ENCODE measurements around the gene FRMD4A. TPM values are rescaled to one million over a fixed set of nuclear protein-coding genes. Genes with fewer than 3 reads are reported as not detected.
"Not testable (repeated sequence)": the region's sequence is repeated elsewhere in the genome, so short reads cannot be mapped to it uniquely, and the experiment has no call there.

Gene FRMD4A
- total RNA-seq, 2 donors from 2014 or later, result 8.6 to 10.2 TPM

GRCh38 chr10:13834581-13835286 lies 496.0 kb downstream of the FRMD4A start:
- Histone ChIP-seq H3K36me3 (no peaks in the 10 kb centered on the region), H3K27ac (no peak overlapping the region), H3K9ac (ENCODE audit: low read depth in 2 of 2, low read length in 2 of 2) (no peak overlapping the region), H3K4me1 (no peaks in the 10 kb centered on the region), H3K9me3 (no peaks in the 10 kb centered on the region), H3K27me3 (no peaks in the 10 kb centered on the region), H3K4me3 (no peak overlapping the region)
- intact Hi-C loops (cut with DNase I), result no loop called here
- no peak for DNase-seq
- TF ChIP-seq CTCF (IDR thresholded peaks at IDR 0.05), result no peak

- H3K27me3 ChIP-seq, result no peaks in the 10 kb centered on the region
- DNase-seq, result no peak
- no peak overlapping the region for H3K27ac ChIP-seq
- no peaks in the 10 kb centered on the region for H3K4me1 ChIP-seq
- no peaks in the 10 kb centered on the region for H3K9me3 ChIP-seq
- intact Hi-C loops (cut with DNase I), result no loop called here
- H3K9ac ChIP-seq (ENCODE audit: low read depth in 2 of 2, low read length in 2 of 2), result no peak overlapping the region
- no peak overlapping the region for H3K4me3 ChIP-seq
- no peak for TF ChIP-seq CTCF (IDR thresholded peaks at IDR 0.05)
- no peaks in the 10 kb centered on the region for H3K36me3 ChIP-seq
These were observed 499.0 kb downstream of the FRMD4A start for GRCh38 chr10:13831711-13832141.

- intact Hi-C loops (cut with DNase I), result no loop called here
- TF ChIP-seq CTCF (IDR thresholded peaks at IDR 0.05), result no peak
- DNase-seq, result no peak
- Histone ChIP-seq H3K4me1 (no peaks in the 10 kb centered on the region), H3K9ac (ENCODE audit: low read depth in 2 of 2, low read length in 2 of 2) (no peak overlapping the region), H3K36me3 (no peaks in the 10 kb centered on the region), H3K27ac (no peak overlapping the region), H3K9me3 (no peaks in the 10 kb centered on the region), H3K27me3 (no peaks in the 10 kb centered on the region), H3K4me3 (no peak overlapping the region)
These were observed 500.3 kb downstream of the FRMD4A start for GRCh38 chr10:13830385-13830784.

GRCh38 chr10:13829790-13830189 lies 500.9 kb downstream of the FRMD4A start:
- Histone ChIP-seq H3K27me3 (no peaks in the 10 kb centered on the region), H3K4me1 (no peaks in the 10 kb centered on the region), H3K27ac (no peak overlapping the region), H3K36me3 (no peaks in the 10 kb centered on the region), H3K9me3 (no peaks in the 10 kb centered on the region), H3K4me3 (no peak overlapping the region), H3K9ac (ENCODE audit: low read depth in 2 of 2, low read length in 2 of 2) (no peak overlapping the region)
- intact Hi-C loops (cut with DNase I), result no loop called here
- no peak for TF ChIP-seq CTCF (IDR thresholded peaks at IDR 0.05)
- DNase-seq, result no peak

- H3K27me3 ChIP-seq; H3K9ac ChIP-seq (ENCODE audit: low read depth in 2 of 2, low read length in 2 of 2); H3K36me3 ChIP-seq; DNase-seq; H3K4me1 ChIP-seq; intact Hi-C loops (cut with DNase I); H3K4me3 ChIP-seq; H3K9me3 ChIP-seq; H3K27ac ChIP-seq: not testable (repeated sequence)
These were observed 502.4 kb downstream of the FRMD4A start for GRCh38 chr10:13828284-13828683.

GRCh38 chr10:13827076-13827797 lies 503.5 kb downstream of the FRMD4A start:
- no peak overlapping the region for H3K4me3 ChIP-seq
- no peaks in the 10 kb centered on the region for H3K9me3 ChIP-seq
- no peak overlapping the region for H3K27ac ChIP-seq
- H3K4me1 ChIP-seq, result no peaks in the 10 kb centered on the region
- DNase-seq, result no peak
- no peak overlapping the region for H3K9ac ChIP-seq (ENCODE audit: low read depth in 2 of 2, low read length in 2 of 2)
- intact Hi-C loops (cut with DNase I), result no loop called here
- no peaks in the 10 kb centered on the region for H3K27me3 ChIP-seq
- H3K36me3 ChIP-seq, result no peaks in the 10 kb centered on the region
- no peak for TF ChIP-seq CTCF (IDR thresholded peaks at IDR 0.05)
